ENCODE results near the gene MRGPRD. TPM values are rescaled to one million over a fixed set of nuclear protein-coding genes. Genes with fewer than 3 reads are reported as not detected.

The MRGPRD gene
- total RNA-seq, 1 donor from 2014 or later: not detected

GRCh38 chr11:68958211-68958610, 22.6 kb downstream of the MRGPRD start:
- DNase-seq (ENCODE audit: low spot score): no peak
- intact Hi-C loops (cut with DNase I): no loop called here
- ATAC-seq: no peak

- DNase-seq (ENCODE audit: low spot score) (no peak), ATAC-seq (no peak)
- intact Hi-C loops (cut with DNase I): no loop called here
Measured at GRCh38 chr11:68956547-68957254, 24.1 kb downstream of the MRGPRD start.

- intact Hi-C loops (cut with DNase I): no loop called here
- no peak for ATAC-seq
- DNase-seq (ENCODE audit: low spot score): no peak
Measured at GRCh38 chr11:68956142-68956541, 24.6 kb downstream of the MRGPRD start.

GRCh38 chr11:68955607-68955958, 25.2 kb downstream of the MRGPRD start:
- DNase-seq (ENCODE audit: low spot score) (no peak), ATAC-seq (no peak)
- intact Hi-C loops (cut with DNase I): no loop called here

GRCh38 chr11:68954836-68955606, 25.8 kb downstream of the MRGPRD start:
- ATAC-seq: peak; percentile 86
- no peak for DNase-seq (ENCODE audit: low spot score)
- intact Hi-C loops (cut with DNase I): no loop called here

- intact Hi-C loops (cut with DNase I): no loop called here
- DNase-seq (ENCODE audit: low spot score) (no peak), ATAC-seq (no peak)
Measured at GRCh38 chr11:68950762-68951161, 30.0 kb downstream of the MRGPRD start.

GRCh38 chr11:68950270-68950669, 30.5 kb downstream of the MRGPRD start:
- intact Hi-C loops (cut with DNase I): no loop called here
- no peak for DNase-seq (ENCODE audit: low spot score)
- ATAC-seq: no peak

GRCh38 chr11:68948935-68949334, 31.9 kb downstream of the MRGPRD start:
- ATAC-seq (no peak), DNase-seq (ENCODE audit: low spot score) (no peak)
- intact Hi-C loops (cut with DNase I): no loop called here

GRCh38 chr11:68948496-68948895, 32.3 kb downstream of the MRGPRD start:
- DNase-seq (ENCODE audit: low spot score) (no peak), ATAC-seq (no peak)
- intact Hi-C loops (cut with DNase I): no loop called here

- no peak for ATAC-seq
- intact Hi-C loops (cut with DNase I): no loop called here
- DNase-seq (ENCODE audit: low spot score): no peak
Measured at GRCh38 chr11:68947151-68947550, 33.6 kb downstream of the MRGPRD start.

GRCh38 chr11:68946416-68947090, 34.2 kb downstream of the MRGPRD start:
- intact Hi-C loops (cut with DNase I): no loop called here
- peak; percentile 13 for ATAC-seq
- no peak for DNase-seq (ENCODE audit: low spot score)

- intact Hi-C loops (cut with DNase I): no loop called here
- ATAC-seq (peak; percentile 71), DNase-seq (ENCODE audit: low spot score) (no peak)
Measured at GRCh38 chr11:68942751-68943271, 38.0 kb downstream of the MRGPRD start.

- intact Hi-C loops (cut with DNase I): no loop called here
- no peak for DNase-seq (ENCODE audit: low spot score)
- ATAC-seq: peak; percentile 43
Measured at GRCh38 chr11:68942095-68942620, 38.6 kb downstream of the MRGPRD start.

GRCh38 chr11:68941324-68942094, 39.3 kb downstream of the MRGPRD start:
- intact Hi-C loops (cut with DNase I): no loop called here
- ATAC-seq: no peak
- DNase-seq (ENCODE audit: low spot score): no peak

- intact Hi-C loops (cut with DNase I): no loop called here
- no peak for DNase-seq (ENCODE audit: low spot score)
- no peak for ATAC-seq
Measured at GRCh38 chr11:68940651-68941323, 40.0 kb downstream of the MRGPRD start.

GRCh38 chr11:68939583-68940555, 40.9 kb downstream of the MRGPRD start:
- ATAC-seq: no peak
- intact Hi-C loops (cut with DNase I): no loop called here
- DNase-seq (ENCODE audit: low spot score): no peak

GRCh38 chr11:68938816-68939582, 41.8 kb downstream of the MRGPRD start:
- no peak for DNase-seq (ENCODE audit: low spot score)
- intact Hi-C loops (cut with DNase I): no loop called here
- ATAC-seq: no peak

Data from sciatic nerve (tissue), 2 donors.